HG03457 (cell line): ENCODE measurements around the gene TWNK.

Experiments used
- ATAC-seq: cut with Tn5 transposase; IDR thresholded peaks from one replicate; pipeline ENCODE4 v1.9.1; 2021; ENCODE audit warnings: moderate number of reproducible peaks; ENCODE audit not compliant: unreplicated experiment

TWNK gene

DNA sequence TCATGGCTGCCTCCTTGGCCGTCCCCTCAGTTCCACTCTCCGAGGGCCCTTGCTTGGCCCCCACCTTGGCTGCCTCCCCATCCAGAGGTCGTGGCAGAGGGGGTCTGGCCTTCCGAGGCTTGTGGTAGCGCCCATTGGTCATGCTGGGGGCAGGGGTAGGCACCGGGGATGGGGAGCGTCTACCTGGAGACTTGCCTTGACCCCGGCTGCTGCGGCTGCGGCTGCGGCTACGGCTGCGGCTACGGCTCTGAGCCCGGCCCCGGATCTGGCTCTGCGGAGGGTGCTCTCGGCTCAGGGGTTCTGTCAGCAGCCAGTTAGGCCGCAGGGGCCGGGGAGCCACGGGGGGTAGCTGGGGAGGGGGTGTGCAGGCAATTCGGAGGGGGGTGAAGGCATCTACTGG, 23.0 kb downstream of the TWNK start:
- no peak for ATAC-seq

DNA sequence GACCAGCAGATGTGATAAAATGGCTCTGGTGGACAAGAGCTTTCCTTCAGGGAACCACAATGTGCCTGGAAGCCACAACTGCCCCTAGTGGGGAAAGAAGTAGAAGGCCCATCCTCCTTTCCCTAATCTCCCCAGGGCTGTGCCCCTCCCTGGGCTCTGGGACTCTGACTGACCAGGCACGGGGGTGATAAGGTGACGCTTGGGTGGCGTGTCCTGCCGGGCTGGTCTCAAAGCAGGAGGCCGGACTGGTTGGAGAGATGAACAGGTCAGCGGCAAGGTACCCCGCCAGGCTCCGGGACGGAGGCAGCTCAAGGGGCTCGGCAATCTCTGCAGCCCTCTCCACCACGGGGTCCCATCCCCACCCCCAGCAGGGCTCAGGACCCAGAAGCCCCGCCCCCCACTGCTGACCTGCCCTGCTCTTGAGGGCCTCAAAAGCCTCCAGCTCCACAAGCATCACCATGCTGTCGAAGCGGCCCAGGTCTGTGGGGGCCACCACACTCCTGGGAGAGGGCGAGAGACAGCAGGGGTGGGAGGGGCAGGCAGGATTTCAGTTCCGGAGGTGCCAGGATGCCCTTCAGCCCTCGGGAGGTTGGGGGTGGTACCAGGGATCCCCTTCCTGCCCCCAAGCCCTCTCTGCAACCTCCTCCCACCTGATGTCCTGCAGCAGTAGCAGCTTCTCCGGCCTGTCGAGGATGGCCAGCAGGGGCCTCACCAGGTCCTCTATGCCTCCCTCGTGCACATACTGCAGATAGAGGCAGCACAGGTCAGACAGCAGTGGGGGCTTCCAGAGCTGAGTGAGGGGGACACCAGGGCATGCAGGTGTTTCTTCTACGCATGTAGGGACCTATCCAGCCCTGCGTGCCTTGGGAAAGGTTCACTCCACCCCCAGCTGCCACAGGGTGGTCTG, 24.4 kb downstream of the TWNK start:
- no peak for ATAC-seq

DNA sequence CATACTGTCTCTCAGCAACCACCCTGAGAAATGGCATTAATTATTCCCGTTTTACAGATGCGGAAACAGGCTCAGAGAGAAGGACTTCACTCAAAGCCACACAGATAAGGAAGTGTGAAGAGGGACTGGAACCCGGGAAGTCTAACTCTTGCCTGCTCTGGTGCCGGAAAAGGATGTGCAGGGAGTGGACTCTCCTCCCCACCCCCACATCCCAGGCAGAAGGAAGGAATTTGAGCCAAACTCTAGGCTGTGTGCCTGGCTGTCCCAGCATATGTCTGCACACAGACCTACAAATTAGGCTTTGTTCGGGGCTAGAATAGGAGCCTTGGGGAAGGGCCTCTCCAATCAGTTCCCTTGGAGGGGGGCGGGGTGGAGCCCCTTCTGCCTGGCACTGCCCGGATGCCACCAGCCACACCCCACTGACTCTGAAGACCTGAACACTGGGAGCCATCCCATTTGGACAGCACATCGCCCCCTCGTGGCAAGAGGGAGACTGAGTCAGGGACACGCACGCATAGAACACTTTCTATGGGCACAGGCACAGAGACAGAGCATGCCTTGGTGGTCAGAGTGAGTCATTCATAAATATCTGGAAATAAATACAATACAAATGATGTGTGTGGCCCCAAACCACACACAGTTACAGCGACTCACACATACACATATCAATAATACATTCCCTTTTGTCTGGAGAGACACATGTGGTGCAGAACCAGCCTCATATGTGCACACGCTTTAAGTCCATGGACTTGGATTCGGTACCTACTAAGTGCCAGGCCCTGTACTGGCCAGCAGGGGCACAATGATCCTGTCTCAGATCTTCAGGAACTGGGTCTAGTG, 25.4 kb downstream of the TWNK start:
- peak; percentile 59 for ATAC-seq

GRCh38 chr10:101013365-101013825, 26.1 kb downstream of the TWNK start:
- no peak for ATAC-seq

GRCh38 chr10:101014230-101014884, 27.0 kb downstream of the TWNK start:
- ATAC-seq, result no peak

DNA sequence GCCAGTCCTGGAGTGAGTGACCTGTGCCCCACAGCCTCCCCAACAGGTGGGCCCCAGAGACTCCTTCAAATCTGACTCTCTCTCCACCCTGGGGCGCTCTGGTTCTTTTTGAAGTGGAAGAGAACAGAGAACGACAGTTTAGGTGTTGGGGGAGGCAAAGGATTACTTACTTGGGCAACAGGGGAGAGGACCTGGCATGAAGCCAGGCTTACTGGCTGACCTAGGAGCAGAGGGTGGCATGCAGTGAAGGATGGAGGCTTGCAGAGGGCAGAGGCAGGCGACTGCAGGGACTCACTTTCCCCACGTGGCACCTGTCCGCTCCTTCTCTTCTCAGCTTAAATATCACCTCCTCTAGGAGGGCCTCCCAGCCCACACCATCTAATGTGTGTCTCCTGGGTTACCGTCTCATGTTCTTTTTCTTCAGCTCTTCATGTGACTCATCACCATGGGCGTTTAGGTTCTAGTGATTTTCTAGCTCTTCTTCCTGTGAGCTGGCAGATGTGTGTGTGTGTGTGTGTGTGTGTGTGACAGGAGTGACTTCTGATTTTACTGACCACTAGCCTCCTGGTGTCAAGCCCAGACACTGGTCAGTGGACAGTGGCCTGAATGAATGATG, 27.7 kb downstream of the TWNK start:
- ATAC-seq, result no peak

DNA sequence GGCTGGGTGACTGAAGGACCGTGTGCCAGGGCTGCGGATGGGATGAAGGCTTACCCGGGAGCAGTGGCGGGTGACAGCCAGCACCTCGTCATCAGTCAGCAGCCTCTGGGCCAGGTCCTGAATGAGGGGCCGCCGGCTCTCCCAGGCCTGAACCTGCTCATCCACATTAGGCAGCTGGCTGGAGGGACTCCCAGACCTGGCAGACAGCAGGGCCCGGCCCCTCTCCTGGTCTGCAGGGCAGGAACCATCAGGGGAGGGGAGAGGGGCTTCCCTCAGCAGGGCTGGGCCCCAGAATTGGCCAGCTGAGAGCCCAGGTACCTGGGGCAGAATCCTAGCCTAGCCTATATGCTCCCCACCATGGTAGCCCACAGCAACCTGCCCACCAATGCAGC, 28.2 kb downstream of the TWNK start:
- no peak for ATAC-seq

- ATAC-seq, result no peak
These were observed 29.5 kb downstream of the TWNK start for GRCh38 chr10:101016814-101017213.

DNA sequence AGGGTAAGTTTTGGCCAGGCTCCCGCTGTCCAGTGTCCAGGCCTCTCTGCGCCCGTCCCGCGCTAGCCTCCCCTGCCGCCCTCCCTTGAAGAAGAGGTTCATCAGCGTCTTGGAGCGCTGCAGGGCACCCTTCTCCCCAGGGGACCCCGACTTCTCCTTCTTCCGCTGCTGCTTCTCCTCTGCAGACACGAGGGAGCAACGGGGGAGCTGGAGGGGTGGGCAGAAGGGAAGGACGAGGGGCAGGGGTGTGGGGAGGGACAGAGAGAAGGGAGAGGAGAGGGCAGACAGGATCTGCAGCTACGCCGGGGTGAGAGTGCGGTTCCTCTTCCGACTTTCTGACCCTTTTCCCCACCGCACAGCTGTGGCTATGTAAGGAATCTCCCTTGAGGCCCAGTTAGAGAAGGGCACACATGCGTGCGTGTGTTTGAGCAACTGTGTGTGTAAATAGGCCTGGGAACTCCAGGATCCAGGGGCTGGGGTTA, 30.8 kb downstream of the TWNK start:
- ATAC-seq, result no peak

DNA sequence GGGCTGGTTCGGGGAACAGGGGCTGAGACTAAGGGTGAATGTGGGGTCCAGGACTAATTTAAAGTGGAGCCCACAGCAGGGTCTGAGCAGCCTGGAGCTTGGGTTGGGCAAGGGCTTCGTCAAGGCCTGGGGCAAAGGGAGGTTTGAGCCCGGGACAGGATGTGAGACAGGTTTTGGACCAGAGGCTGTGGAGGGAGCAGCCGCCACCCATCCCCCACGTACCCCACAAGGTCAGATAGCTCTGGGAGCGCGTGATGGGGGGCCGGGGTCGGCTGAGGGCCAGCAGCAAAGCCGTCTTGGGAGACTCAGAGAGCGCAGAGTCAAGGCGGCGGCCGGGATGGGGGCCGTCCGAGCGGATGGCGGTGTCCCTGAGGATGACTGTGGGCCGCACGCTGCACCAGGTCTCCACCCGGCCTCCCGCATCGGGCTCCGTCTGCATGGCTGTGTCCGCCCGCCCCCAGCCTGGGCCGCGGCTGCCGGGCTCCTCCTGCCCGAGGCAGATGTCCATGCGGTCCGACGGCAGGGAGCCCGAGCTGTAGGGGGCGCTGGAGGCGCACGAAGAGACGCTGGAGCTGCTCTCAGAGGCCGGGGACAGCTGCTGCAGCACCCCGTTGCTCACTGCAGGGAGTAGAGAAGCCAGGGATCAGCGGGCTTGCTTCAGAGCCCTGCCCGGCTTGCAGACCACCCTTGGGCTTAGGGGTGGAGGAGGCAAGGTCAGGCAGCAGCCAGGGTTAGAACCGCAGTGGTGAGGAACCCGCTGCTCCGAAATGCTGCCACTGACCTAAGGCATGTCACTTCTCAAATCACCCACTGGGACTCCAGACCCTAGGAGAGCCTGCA, 31.5 kb downstream of the TWNK start:
- ATAC-seq, result no peak

DNA sequence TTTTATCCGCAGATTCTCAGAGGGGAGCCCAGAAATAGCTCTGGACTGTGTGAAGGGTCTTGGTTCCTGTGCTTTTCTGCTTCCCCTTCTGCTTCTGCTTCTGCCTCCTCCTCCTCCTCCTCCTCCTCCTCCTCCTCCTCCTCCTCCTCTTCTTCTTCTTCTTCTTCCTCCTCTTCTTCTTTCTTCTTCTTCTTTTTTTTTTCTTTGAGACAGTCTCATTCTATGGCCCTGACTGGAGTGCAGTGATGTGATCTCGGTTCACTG, 32.0 kb downstream of the TWNK start:
- no peak for ATAC-seq

DNA sequence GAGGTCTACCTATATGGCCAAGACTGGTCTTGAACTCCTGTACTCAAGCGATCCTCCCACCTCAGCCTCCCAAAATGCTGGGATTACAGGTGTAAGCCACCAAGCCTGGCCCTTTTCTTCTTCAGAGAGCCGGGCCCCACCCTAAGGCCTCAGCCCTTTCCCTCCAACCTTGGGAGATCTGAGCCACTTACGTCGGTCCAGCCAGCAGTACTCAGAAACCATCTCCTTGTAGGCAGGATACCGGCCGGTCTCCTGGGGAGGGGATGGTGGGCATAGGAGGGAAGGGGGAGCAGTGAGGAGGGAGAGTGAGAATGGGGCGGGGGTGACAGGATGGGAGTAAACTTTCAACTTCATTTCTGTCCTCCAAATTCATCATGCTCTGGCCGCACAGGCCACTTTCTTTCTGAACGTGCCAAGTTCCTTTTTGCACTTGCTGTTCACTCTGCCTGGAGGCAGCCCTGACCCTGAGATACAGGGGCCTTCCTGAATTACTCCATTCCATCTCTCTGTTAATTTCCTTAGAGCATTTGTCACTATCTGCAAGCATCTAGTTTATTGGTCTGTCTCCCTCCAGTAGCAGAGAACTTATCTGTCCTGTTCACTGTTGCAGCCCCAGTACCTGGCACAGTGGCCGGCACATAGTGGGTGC, 33.2 kb downstream of the TWNK start:
- ATAC-seq, result no peak

DNA sequence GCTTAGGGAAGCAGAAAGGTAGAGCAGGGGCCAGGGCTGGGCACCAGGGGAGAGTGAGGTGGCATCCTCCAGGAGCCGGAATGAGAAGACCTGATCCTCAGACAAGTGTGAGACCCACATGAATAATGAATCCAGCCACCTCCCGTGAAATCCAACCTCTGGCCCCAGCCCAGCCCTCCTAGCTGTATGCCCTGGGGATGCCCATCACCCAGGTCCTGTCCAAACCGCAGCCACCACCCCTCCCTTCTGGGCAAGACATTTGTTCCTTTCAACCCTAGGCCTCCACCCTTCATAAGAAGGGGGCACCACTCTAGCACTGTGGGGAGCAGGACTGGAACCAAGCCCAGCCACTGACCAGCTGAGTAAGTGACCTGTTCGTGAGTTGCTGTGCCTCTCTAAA, 33.9 kb downstream of the TWNK start:
- no peak for ATAC-seq

DNA sequence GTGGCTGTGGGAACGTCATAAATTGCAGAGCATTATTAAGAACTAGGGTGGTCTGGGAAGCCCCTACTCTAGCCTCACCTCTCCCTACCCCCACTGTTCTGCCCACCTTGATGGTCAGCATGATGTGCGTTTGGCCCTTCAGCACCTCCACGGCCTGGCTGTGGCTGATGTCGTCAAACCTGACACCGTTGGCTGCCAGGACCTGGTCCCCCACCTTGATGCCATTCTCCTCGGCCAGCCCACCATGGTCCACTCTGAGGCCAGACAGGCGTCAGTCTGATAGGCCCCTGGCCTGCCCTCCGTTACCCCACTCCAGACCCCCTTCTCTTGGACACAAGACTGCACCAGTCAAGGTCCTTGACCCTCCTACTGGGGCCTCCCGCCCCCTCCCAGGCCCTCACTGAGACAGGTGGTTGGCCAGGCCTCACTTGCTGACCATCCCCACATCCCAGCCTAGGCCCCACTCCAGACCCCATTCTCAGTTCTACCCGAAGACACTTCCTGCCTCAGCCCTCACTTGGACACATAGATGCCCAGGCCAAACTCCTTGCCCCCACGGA, 34.4 kb downstream of the TWNK start:
- ATAC-seq, result no peak

GRCh38 chr10:101022967-101023705, 35.8 kb downstream of the TWNK start:
- ATAC-seq, result no peak

DNA sequence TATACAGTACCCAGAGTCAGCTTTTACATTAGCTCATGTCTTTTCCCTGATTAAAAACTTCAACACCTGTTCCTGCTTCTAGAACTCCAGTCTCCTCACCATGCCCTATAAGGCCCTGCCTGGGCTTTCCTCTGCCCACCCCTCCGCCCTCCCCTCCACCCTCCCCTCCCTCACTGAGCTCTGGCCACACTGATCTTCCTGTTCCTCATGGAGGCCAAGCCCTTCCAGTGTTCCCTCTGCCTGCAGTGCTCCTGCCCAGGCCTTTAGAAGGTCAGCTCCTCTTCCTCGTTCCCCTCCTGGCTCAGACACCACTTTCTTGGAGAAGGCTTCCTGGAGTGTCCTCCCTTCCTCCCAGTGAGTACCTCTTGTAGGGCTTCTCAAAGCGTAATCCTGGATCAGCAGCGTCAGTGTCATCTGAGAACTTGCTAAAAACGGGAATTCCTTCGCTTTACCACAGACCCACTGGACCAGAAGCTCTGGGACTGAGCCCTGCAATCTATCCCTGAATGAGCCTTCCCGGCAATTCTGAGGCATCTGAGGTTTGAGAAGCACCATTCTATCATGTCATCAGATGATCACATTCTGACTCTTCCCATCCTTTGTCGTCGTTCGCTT, 39.9 kb downstream of the TWNK start:
- ATAC-seq, result no peak

DNA sequence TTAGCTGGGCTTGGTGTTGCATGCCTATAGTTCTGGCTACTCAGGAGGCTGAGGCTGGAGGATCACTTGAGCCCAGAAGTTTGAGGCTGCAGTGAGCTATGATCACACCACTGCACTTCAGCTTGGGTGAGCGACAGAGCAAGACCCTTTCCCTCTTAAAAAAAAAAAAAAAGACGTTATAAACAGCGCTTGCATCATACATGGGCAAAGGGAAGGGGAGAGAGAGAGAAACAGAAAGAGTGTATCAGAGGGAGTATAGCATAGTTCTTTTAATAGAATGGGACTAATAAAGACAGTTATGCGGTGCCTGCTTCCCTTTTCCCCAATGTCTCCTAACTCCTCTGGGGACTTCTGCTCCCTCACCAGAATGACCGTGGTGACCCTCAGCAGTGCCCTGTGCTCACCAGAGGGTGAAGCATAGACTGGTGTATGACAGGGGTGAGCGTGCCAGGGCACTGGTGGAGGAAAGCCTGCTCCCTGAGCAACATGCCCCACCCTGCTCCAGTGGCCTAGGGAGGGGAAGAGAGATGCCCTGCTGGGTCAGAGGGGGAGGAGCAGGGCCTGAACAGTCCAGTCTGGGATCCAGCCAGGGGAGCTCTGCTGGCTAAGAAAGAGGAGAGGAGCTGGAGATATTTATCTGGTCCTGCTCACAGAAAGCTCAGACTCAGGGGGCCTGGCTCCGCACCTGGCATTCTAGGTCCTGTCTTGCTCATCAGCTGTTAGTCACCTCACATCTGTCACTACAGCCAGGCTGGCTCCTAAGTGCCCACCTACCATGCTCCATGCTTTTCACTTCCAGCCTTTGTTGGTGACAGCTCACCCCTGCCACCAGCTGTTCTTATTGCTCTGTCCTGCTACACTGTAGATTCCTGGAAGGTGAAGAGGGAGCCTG, 41.3 kb downstream of the TWNK start:
- ATAC-seq, result no peak
